ENCODE measurements around the gene P3H2.

- TF ChIP-seq CTCF (IDR thresholded peaks at IDR 0.05): no peak
- no peak for TF ChIP-seq POLR2A (IDR thresholded peaks at IDR 0.05)
These were observed 183.2 kb downstream of the P3H2 start for GRCh38 chr3:189937302-189938127.
